NCI-H774 (cell line): ENCODE results near the gene AGAP3.
A peak's percentile ranks its signal among the peaks of the same experiment; 100 is the strongest.

Source experiments
- DNase-seq: peaks from one replicate; lab custom pipeline; 2025; lab: John Stamatoyannopoulos, UW

The AGAP3 gene

DNA sequence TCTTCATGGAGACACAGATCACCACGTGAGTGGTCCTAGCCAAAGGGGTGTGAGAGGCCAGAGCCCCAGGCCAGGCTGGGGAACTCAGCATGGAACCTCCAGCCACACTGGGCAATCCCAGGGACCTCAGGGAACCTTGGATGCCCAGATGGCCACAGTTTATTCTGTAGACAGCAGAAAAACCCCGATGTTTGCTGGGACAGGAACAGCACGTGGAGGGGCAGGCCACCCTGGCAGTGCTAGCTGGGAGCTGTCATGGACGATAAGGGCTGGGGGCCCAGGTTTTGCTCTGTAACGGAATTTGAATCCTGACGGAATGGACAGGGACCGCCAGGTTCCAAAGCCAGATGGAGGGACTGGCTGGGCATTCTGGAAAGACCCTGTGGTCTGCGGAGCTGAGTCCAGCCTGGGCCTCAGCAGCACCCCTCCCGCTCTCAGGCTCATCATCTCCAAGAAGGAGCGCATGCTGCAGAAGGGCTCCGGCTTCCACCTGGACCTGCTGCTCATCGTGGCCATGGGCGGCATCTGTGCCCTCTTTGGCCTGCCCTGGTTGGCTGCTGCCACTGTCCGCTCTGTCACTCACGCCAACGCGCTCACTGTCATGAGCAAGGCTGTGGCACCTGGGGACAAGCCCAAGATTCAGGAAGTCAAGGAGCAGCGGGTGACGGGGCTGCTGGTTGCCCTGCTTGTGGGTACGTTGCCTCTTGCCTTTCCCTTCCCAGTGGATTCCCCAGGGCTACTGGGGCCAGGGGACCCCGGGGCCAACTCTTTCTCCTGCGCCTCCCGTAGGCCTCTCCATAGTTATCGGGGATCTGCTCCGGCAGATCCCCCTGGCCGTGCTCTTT is 11.2 kb upstream of the AGAP3 start:
- no peak for DNase-seq

GRCh38 chr7:151075662-151075971 is 10.7 kb upstream of the AGAP3 start:
- no peak for DNase-seq

GRCh38 chr7:151075978-151076426 is 10.3 kb upstream of the AGAP3 start:
- DNase-seq, result no peak

DNA sequence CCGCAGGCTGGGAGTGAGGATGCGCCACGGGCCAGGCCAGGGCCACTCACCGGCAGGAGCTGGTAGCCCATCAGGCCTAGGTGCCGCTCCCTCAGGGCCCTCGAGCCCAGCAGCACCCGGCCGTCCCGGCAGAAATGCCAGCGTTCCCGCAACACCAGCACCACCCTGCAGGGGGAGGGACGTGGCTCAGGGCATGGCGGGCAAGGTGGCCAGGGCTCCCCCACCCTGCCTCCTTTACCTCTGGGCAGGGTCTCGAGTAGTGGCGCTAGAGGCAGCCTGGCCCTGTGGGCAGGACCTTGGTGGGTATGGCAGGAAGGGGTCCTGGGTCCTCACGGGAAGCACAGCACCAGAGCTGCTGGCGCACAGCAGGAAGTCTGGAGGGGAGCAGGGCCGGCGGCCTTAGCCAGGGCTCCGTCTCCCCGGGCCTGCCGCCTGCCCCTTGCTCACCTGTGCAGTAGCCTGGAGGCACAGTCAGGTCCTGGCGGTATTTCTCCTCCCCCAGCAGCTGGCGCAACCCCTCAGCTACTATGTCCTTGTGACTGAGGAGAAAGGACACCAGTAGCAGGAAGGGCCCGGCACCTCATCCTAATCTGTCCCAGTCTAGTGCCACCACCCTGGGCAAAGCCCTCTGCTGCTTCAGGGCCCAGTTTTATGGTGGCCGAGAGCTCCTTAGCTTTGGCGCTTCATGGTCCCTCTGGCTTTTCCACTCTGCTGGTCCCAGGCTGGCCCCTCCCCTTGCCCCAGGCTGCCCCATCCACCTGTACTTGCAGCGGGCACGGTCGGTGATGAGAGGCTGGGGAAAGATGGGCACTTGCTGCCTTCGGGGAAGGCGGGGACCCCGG is 9.2 kb upstream of the AGAP3 start:
- no peak for DNase-seq

DNA sequence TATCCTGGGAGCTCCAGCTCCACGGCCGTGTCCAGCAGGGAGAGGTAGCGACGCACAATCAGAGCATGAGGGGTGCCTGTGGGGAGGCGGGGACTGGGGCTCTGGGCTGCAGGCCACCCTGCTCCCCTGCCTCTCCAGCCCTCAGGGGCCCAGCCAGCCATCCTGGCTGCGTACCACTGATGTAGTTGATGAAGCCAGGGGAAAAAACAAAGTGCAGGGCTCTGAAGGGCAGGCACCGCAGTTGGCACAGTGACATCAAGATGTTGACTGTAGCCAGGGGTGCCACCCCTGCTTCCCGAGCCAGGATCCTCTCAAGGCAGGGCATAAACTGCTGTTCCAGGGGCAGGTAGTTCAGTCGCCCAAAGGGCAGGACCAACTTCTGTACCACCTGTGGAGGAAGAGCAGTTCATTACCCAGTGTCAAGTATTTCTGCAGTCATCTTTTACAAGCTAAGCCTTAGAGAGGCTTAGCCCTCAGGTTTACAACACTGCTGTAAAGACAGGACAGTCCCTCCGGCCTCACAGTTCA is 8.5 kb upstream of the AGAP3 start:
- DNase-seq, result no peak

DNA sequence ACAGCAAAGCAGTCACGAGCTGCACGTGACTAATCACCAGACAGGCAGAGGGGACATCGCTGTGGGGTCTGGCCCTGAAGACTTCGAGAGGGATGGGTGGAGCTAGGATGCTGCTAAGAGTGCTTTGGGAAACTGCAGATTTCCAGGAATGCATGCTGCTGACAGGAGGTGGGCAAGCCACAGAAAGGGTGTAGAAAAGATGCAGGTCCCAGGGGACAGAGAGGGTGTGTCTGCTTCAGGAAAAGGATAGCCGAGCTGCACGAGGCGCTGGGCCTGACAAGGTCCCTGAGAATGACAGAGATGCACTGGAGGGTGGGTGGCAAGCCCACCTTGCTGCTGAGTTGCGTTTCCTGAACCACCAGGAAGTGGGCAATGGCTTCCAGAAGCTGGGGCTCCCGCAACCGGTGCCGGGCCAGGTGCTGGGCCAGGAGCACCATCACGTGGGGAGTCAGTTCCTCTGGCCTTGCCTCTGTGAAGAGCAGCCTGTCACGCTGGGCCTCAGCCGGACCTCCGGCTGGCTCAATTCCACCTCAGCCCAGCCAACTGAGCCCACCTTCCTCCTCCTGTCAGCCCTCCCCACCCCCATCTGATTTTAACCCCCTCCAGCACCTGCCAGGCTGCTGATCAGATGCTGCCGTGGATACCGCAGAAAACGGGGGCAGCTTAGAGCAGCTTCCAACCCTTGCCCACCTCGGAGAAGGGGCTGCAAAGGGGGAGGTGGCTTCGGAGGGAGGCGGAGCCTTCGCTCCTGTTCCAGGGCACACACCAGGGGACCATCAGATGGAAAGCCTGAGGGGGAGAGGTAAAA is 7.8 kb upstream of the AGAP3 start:
- DNase-seq, result no peak

DNA sequence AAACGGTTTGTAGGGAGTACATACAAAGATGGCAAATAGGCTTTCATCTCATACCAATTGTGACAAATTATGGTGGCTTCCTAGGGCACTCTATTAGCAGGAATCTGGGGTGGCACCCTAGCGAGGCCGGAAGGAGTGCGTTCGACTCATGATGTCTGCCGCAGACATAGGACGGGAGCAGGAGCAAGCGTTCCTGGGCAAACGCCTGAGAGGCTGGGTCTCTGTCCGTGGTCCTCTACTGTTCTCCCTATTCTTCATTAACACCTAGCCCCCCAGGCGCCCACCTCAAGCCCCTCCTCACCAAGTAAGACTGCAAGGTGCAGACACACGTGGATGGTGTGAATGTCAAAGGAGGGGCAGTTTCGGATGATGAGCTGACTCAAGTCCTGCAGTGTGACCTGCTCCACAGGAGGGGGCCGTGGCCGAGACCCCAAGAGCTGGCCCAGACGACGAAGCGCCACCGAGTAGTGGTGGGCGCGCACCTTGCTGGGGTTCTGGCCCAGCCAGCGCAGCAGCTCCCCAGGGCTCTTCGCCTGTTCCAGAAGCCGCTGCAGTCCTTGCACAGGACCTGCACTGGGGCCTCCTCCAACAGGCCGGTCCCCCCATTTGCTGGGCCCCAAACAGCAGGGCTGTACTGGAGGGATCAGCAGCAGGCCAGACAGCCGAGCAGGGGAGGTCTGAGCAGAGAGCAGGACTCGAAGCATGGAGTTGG is 6.9 kb upstream of the AGAP3 start:
- no peak for DNase-seq

- no peak for DNase-seq
Observed at GRCh38 chr7:151080067-151080521, 6.2 kb upstream of the AGAP3 start.

DNA sequence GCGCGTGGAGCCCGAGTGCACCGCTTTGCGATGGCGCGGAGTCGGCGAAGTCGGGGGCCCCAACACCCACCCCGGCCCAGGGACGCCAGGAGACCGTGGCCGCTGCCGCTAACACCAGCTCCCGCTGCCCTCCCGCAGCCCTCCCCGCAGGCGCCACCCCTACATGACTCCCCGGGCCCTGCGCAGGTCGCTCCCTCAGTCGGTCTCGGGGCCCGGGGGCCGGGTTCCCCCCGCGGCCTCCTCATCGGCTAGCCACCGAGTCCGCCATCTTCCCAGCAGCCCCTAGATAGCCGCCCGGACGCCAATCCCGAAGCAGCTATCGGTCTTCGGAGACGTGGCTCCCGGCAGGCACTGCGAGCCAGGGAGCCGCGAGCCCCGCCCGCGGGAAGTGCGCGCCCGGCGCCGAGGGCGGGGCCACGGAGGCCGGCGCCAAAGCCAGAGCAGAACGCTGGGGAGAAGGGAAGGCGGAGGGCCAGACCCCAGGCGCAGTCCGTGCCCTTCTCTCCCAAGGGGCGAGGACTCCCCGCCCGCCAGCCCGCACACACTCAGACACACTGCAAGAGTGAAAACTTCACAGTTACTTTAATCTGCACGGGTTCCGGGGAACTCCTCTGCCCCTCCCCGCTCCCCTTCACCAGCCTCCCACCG is 5.6 kb upstream of the AGAP3 start, which contains the start of gene FASTK:
Gene FASTK, minus strand, starts transcription at position 288 of the 648 bp plus-strand sequence. Its CDS starts 43 bp downstream, at position 245.
- DNase-seq, result peak; percentile 91

GRCh38 chr7:151081170-151082101 is 4.8 kb upstream of the AGAP3 start:
- DNase-seq, result peak; percentile 9

DNA sequence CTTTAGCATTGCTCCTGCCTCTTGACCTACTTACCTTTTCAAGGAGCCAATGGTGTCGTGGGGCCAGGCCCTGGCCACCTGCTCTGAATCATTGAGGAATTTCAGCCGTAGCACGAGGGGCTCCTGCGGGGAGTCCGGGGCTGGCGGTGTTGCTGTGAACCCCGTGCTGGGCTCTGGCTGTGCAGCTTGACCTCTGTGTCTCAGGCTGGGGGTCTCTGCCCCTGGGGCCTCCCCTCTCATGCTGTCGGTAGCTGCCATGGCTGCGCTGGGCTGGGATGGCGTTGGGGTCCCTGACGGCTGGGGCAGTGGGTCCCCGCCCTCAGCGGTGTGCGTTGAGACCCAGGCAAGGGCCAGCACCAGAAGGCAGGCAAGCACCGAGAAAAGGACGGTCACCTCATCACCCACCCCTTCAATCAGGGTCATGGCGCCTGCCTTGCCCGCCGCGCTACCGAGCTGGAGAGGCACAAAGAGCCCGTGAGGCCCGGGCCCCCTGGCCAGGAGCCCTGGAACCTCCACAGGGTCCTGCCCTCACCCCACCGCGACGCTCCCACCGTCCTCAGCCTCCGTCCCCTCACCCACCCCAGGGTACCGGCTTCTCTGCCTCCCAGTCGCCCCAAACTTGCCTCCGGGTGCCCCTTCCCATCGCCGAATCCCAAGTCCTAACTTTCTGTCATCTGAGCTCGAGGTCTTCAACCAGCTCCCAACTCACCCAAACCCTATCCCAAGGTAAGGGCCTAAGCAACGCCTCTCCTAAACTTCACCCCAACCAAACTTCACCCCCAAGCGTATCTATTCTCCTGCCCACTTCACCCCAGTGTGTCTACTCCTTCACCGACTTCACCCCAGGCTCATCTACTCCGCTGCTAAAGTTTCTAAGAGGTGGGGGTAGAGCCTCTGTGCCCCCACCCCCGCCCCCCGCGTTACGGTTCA is 3.9 kb upstream of the AGAP3 start:
- DNase-seq, result no peak

DNA sequence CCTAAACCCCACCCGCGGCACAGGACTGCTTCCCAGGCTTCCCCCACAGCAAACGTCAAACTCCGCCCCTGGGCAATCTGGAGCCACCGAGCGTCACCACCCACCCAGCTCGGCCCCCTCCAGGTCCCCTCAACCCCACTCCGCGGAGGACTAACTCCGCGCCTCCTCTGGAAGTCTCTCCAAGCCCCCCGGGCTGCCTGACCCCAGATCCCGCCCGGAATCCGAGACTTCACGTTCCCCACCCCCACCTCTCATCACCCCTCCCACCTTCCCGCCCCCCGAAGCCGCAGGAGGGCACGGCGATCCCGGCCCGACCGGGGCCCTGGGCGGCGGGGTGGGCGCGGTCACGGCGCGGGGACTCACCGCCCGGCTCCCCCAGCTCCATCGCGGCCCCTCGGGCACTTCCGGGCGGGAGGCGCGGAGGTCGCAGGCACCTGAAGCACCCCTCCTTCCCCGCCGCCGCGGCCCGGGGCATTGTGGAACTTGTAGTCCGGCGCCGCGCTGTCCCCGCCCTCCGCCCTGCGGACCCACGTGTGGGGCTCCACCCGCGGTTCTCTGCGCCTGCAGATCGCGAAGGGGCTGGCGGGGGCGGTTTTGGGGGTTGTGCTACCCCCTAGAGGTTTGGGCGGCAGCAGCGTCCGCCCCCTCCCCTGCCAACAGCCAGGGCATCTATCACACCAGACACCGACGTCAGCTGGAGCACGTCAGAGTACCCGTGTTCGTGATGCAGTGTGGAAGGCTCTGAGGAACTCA is 3.0 kb upstream of the AGAP3 start, which contains the start of gene TMUB1:
Gene TMUB1, minus strand, starts transcription at position 423 of the 753 bp plus-strand sequence. CDS start 930 bp downstream, outside the sequence.
- DNase-seq, result peak; percentile 40

DNA sequence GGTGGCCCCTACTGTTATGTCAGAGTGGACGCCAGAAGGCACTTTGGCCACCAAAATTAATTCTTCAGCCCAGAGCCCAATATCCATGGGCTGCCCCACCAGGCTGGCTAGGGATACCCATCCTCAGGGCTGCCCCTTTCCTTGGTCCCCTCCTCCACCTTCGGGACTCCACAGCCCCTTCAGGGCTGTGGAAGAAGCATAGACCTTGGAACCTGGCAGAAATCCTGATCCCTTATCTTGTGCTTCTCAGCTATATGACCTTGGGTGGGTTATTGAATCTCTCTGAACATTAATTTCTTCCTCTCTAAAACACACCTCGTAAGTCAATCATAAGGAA is 2.5 kb upstream of the AGAP3 start:
- DNase-seq, result no peak

DNA sequence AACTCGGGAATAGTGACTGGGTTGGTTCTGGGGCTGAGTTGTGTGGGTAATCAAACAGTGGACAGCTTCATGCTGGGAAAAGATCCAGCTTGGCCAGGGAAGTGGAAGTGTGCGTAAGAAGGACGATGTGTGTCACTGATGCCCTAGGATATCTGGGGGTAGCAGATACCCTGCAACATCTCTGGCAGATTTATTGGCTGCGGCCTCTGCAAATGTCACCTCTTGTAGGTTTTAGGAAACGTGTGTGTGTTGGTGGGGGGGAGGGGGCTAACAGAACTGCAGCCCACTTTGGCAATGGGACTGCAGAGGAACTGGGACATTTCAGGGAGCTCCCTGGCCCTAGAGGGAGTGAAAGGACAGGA is 965 bp upstream of the AGAP3 start:
- no peak for DNase-seq

- DNase-seq, result peak; percentile 11
Observed at GRCh38 chr7:151086802-151087244, 548 bp downstream of the AGAP3 start.

GRCh38 chr7:151087245-151088018 is 1.2 kb downstream of the AGAP3 start:
- DNase-seq, result no peak
